Measurements from ENCODE around the gene CD37.
"Not testable (repeated sequence)": the region's sequence is repeated elsewhere in the genome, so short reads cannot be mapped to it uniquely, and the experiment has no call there.

CD37 gene

DNA sequence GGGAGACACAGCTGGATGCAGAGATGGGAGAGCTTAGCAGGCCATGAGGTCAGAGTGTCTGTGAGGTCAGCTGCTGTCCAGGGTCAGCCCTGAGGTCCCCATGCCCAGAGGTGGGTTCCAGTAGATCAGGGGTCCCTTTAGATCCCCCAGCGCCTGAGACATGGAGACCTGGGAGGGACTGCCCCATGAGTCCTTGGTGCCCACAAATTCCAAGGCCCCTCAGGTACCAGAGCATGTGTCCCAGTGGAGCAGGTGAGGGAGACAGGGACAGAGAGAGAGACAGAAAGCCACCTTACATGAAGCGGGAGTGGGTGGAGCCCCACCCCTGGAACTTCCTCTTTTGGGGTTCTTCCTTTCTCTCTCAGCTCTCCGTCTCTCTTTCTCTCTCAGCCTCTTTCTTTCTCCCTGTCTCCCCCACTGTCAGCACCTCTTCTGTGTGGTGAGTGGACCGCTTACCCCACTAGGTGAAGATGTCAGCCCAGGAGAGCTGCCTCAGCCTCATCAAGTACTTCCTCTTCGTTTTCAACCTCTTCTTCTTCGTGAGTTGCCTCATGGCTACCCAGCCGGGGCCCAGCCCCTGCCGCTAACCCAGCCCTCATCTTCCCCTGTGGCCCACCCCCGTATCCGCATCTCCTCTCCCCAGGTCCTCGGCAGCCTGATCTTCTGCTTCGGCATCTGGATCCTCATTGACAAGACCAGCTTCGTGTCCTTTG lies at the start of gene CD37:
Gene CD37 (plus strand): TSS at position 336 of the 713 bp plus-strand sequence. CDS start 135 bp downstream, at position 471.
- no peak for DNase-seq (ENCODE audit: low read depth)

- no peak for DNase-seq (ENCODE audit: low read depth)
Measured at GRCh38 chr19:49287141-49287770, 48.0 kb upstream of the CD37 start.

DNA sequence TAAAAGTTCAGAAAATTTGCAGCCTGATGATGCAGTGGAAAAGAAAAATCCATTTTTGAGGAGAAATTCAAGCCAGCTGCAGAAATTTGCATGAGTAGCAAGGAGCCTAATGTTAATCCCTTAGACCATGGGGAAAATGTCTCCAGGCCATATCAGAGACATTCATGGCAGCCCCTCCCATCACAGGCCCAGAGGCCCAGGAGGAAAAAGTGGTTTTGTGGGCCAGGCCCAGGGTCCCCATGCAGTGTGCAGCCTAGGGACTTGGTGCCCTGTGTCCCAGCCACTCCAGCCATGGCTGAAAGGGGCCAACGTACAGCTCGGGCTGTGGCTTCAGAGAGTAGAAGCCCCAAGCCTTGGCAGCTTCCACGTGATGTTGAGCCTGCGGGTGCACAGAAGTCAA lies 47.0 kb upstream of the CD37 start:
- DNase-seq (ENCODE audit: low read depth) = not testable (repeated sequence)

DNA sequence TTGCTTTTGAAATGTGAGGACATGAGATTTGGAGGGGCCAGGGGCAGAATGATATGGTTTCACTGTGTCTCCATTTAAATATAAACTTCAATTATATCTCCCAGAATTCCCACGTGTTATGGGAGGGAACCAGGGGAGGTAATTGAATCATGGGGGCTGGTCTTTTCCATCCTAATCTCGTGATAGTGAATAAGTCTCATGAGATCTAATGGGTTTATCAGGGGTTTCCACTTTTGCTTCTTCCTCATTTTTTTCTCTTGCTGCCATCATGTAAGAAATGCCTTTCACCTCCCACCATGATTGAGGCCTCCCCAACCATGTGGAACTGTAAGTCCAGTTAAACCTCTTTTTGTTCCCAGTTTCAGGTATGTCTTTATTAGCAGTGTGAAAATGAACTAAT lies 45.9 kb upstream of the CD37 start:
- DNase-seq (ENCODE audit: low read depth) = not testable (repeated sequence)

GRCh38 chr19:49290517-49290916 lies 44.7 kb upstream of the CD37 start:
- no peak for DNase-seq (ENCODE audit: low read depth)

GRCh38 chr19:49294401-49294800 lies 40.8 kb upstream of the CD37 start:
- DNase-seq (ENCODE audit: low read depth) = no peak

DNA sequence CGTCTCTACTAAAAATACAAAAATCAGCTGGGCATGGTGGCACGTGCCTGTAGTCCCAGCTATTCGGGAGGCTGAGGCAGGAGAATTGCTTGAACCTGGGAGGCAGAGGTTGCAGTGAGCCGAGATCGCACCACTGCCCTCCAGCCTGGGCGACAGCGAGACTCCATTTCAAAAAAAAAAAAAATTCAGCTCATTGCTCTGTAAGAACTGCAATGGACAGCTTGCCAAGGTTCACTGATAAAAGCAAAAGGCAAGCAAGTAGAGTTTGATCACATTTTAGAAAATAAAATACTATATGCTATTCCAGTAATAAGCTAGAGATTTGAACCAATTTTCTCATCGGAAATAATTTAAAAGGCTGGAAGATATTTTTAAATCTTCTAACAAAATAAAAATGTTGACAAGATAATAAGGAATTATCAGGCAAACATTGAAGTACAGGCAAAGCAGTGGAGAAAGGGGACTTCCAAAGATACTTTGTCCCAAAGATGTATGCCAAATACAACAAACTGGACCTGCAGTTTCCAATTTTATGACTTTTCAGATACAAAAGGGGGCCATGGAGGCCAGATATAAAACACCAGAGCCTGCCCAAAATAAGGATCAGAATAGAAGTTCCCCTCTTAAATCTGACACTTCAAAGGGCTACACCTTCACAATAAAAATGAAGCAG lies 39.9 kb upstream of the CD37 start:
- no peak for DNase-seq (ENCODE audit: low read depth)

- DNase-seq (ENCODE audit: low read depth) = peak; percentile 24
Measured at GRCh38 chr19:49297403-49297802, 37.8 kb upstream of the CD37 start.

GRCh38 chr19:49298653-49299052 lies 36.6 kb upstream of the CD37 start:
- DNase-seq (ENCODE audit: low read depth) = not testable (repeated sequence)

GRCh38 chr19:49301165-49301865 lies 33.9 kb upstream of the CD37 start:
- DNase-seq (ENCODE audit: low read depth) = peak; percentile 21

GRCh38 chr19:49301866-49302252 lies 33.3 kb upstream of the CD37 start:
- DNase-seq (ENCODE audit: low read depth) = no peak

DNA sequence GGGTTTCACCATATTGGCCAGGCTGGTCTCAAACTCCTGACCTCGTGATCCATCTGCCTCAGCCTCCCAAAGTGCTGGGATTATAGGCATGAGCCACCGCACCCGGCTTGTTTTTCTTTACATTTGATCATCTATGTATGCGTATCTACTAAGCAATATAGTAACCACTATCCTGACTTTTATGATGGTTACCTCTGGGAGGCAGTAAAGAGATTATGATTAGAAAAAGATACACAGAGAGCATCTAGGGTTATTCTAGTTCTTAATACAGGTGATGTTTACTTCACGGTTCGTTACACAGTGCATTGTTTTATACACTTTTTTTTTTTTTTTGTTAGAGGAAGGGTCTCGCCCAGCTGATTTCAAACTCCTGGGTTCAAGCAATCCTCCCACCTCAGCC lies 28.5 kb upstream of the CD37 start:
- not testable (repeated sequence) for DNase-seq (ENCODE audit: low read depth)

GRCh38 chr19:49309087-49309486 lies 26.1 kb upstream of the CD37 start:
- no peak for DNase-seq (ENCODE audit: low read depth)

DNA sequence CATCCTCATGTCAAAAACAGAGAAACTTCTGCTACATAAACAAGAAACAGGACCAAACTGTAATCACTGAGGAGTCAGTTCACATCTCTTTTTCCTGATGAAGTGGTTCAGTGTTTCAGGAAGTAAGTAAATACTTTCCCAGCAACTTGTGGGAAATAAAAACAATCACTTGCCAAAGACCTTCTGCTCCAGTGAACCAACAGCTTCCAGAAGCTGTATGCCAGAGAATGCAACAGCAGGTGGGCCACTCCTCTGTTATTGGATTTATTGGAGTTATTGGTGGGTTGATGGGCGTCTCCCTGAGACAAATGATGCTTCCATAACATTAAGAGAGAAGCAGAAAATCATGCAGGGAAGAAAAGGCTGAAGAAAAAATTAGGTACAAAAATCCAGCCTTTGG lies 20.1 kb upstream of the CD37 start:
- no peak for DNase-seq (ENCODE audit: low read depth)

GRCh38 chr19:49316284-49316683 lies 18.9 kb upstream of the CD37 start:
- no peak for DNase-seq (ENCODE audit: low read depth)

DNA sequence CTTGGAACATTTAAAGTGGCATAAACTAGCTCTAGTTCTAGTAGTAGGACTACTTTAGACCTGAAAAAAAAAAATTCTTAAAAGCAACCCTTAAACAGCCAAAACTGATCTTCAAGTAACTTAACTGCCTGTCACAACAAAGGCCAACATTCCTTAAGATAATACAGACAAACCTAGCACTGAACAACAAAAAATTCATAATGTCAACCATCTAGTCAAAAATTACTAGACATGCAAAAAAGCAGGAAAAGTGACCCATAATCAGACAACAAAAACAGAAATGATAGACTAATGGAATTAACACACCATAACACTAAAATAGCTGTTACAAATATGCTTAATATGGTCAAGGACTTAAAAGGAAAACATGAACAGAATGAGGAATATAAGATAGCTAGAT lies 16.9 kb upstream of the CD37 start:
- no peak for DNase-seq (ENCODE audit: low read depth)

GRCh38 chr19:49324801-49325576 lies 10.2 kb upstream of the CD37 start, which contains the start of gene SLC6A16:
TSS of gene SLC6A16 (minus strand) at chr19:49325191. CDS start at chr19:49311347, 13,844 bp downstream.
- no peak for DNase-seq (ENCODE audit: low read depth)

DNA sequence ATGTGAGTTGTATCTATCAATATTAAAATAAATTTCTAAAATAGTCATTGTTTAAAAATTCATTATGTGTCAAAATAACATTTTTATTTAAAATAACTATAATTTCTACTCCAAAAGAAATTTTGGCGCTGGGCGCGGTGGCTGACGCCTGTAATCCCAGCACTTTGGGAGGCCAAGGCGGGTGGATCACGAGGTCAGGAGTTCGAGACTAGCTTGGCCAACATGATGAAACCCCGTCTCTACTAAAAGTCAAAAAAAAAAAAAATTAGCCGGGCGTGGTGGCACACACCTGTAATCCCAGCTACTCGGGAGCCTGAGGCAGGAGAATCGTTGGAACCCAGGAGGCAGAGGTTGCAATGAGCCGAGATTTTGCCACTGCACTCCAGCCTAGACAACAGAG lies 9.4 kb upstream of the CD37 start:
- not testable (repeated sequence) for DNase-seq (ENCODE audit: low read depth)

- DNase-seq (ENCODE audit: low read depth) = no peak
Measured at GRCh38 chr19:49326165-49326704, 9.0 kb upstream of the CD37 start.

DNA sequence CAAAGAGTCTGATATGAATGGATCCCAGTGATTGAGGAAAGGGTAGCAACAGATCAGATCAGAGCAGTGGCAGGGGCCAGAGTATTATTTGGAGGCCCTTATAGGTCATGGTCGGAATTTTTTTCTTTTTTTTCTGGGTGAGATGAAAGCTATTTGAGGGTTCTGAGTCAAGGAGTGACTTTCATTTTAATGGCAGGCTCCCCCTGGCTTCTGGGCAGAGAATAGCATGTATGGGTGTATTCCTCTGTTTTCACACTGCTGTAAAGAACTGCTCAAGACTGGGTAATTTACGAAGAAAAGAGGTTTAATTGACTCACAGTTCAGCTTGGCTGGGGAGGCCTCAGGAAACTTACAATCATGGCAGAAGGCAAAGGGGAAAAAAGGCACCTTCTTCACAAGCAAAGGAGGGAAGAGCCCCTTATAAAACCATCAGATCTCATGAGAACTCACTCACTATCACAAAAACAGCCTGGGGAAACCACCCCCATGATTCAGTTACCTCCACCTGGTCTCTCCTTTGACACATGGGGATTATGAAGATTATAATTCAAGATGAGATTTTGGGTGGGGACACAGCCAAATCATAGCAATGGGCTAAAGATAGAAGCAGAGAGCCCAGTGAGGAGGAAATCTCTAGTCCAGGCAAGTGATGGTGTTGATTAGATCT lies 7.2 kb upstream of the CD37 start:
- DNase-seq (ENCODE audit: low read depth) = no peak

- DNase-seq (ENCODE audit: low read depth) = no peak
Measured at GRCh38 chr19:49328741-49329140, 6.5 kb upstream of the CD37 start.

Data from fibroblast of the conjunctiva (primary cell).